GM21528 (cell line): ENCODE measurements around the gene MCUR1.
A peak's percentile ranks its signal among the peaks of the same experiment; 100 is the strongest.
"Not testable (repeated sequence)": the region's sequence is repeated elsewhere in the genome, so short reads cannot be mapped to it uniquely, and the experiment has no call there.

Experiments
- ATAC-seq: cut with Tn5 transposase; IDR thresholded peaks from one replicate; pipeline ENCODE4 v1.9.1; 2021; ENCODE audit warnings: mild to moderate bottlenecking, moderate library complexity; ENCODE audit not compliant: unreplicated experiment, low FRiP score

MCUR1 gene

GRCh38 chr6:13830803-13831202 lies 16.4 kb upstream of the MCUR1 start:
- ATAC-seq, result no peak

DNA sequence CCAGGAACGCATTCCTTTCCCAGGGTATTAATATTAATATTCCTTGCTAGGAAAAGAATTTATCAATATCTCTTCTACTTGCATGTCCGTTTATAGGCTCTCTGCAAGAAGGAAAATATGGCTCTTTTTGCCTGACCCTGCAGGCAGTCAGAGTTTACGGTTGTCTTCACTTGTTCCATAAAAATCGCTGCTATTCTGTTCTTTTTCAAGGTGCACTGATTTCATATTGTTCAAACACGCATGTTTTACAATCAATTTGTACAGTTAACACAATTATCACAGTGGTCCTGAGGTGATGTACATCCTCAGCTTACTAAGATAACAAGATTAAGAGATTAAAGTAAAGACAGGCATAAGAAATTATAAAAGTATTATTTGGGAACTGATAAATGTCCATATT lies 15.1 kb upstream of the MCUR1 start:
- ATAC-seq, result not testable (repeated sequence)

GRCh38 chr6:13828656-13829301 lies 14.4 kb upstream of the MCUR1 start:
- ATAC-seq, result not testable (repeated sequence)

- no peak for ATAC-seq
Observed at GRCh38 chr6:13827032-13827431, 12.7 kb upstream of the MCUR1 start.

- ATAC-seq, result no peak
Observed at GRCh38 chr6:13825871-13826270, 11.5 kb upstream of the MCUR1 start.

DNA sequence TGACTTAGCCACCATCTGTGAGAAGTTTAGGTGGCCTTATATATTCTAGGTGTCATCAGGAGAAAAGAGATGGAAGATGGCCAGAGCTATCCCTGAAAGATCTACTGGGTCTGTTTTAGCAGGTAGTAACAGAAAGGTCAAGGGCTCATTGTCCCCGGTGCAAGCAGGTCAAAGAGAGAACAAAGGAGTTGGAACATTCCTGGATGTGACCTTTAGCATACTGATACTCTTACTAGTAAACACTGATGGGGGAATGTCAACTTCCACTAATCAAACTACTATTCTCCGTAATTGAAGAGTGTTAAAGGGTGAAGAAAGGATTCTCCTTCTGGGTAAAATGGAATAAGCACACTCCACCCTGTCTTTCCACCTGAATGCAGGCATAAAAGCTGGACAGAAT lies 4.0 kb upstream of the MCUR1 start:
- ATAC-seq, result no peak

DNA sequence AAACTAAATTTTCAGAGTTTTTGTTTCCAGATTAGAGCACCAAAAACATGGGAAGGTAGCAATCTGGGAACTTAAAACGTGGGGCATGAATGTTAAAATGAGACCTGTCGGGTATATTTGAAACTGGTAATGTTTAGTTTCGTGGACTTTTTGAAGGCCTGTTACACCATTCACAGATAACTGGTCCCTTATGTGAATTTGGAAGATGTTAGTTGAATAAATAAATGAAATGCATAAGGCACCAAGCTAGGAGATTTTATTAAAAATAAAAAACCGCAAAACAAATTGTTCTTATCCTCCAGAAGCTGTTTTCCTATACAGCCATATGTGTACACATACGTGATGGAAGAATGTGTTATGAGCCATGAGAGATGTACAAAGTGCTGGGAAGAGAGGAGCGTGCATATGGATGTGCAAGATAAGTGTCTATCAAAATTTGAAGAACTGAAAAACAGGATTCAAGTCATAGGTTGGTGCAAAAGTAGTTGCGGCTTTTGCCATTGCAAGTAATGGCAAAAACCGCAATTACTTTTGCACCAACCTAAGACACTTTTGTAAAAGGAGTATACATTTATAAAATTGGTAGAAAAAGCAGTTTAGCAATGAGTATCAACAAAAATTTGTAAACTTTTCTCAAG lies 700 bp upstream of the MCUR1 start:
- no peak for ATAC-seq

DNA sequence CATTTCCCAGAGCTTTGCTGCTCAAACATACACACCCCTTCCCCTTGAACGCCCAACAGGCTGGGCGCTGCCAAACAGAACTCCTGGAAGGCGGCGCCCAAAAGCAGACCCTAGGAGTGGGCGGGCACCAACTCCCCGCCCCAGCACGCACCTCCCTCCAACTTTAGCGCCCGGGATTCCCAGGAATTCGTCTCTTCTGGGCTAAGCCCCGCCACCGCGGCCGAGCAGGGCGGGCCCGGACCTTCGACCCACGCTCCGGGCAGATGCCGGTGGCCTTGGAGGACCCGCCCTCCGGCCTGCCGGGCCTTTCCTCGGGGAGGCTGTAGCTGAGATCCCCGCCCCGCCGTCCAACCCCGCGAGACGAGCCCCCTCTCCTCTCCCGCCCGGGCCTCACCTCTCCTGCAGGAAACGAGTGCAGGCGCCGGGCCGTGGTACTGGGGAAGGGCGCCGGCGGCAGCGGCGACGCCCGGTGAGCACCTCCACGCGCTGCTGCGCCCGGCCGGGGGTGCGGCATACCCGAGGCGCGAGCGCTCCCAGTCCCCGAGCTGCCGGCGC lies 659 bp downstream of the MCUR1 start:
- ATAC-seq, result peak; percentile 54

DNA sequence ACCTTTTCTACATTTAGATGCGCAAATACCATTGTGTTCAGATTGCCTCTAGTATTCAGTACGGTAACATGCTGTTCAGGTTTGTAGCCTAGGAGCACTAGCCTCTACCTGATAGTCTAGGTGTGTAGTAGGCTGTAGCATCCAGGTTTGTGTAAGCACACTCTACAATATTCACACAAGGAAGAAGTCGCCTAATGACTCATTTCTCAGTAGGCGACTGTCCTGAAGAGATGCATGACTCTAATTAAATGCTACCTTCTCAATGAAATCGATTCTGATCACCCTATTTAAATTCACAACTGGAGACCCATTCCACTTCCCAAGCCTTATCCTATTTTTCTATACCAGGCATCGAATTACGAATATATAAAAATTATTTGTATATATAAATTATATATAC lies 1.3 kb downstream of the MCUR1 start:
- no peak for ATAC-seq

DNA sequence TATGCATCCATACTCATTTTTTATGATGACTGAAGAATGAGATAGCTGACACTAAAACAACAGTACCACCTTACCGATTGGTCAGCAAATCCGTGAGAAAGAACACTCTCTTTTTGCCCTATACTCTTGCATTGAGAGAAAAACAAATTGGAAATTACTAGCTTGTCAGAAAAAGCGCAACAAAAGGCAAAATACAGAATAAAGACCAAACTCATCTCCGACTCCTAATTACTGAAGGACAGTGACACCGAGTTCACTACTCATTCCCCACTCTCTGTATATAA lies 2.1 kb downstream of the MCUR1 start:
- ATAC-seq, result no peak

DNA sequence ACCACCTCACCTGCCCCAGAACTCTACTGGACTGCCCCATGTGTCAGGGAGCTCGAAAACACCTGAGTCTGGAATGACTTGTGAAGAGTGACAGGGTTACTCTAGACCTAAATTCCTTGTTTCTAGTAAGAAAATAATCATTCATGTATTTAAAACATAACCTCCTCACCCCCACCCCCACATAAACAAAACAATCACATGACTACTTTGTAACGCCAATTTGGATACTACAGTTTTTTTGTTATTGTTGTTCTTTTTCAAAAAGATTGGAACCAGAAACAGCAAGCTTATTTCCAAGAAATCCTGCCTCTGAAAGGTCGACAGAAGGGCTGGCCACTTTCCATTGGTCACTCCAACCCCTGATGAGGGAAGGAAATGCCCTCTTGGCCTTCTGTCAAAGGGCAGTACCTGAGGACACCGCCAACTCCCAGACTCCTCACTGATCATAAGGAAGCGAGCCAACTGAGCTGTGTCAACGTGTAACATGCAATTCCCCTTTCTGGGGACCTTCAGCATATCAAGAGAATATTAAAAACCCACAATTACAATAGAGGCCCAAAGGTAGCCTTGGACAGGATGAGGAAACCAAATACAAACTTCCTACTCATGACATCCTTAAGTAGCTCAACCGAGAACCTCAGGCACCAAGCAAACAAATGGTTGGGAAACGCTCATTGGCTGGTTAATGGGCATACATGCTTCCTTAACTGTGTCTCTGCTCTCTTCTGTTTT lies 2.6 kb downstream of the MCUR1 start:
- no peak for ATAC-seq

DNA sequence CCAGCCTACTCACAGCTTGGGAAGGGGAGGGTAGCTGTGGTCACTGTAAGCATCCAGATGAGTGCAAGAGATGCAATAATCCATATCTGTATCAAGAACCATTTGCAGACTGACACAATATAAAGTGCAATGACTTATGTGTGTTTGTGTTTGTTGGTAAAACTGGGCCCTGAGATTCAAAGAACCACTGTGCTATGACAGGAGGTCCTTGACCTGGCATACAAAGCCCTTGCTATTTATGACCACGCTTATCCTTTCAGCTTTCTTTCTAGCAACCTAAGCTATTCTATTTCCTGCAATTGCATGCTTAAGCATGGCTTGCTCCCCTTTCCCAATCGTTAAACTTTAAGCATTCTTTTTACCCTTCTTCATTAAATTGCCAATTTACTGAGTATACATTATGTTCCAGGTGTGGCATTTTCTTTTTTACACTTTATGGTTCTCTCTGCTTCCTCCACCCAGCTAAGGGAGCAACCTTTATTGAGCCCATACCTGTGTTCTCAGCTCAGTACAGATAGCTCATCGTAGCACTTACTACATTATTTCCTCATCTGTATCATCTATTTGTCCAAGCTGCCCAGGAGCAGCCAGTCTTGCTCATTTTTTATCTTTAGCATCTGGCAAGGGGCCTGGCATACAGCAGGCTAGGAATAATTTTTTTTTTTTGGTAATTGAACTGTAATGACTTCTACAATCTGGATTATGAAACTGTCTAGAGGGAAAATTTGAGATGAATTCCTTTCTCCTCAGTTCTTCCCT lies 3.5 kb downstream of the MCUR1 start:
- ATAC-seq, result no peak

DNA sequence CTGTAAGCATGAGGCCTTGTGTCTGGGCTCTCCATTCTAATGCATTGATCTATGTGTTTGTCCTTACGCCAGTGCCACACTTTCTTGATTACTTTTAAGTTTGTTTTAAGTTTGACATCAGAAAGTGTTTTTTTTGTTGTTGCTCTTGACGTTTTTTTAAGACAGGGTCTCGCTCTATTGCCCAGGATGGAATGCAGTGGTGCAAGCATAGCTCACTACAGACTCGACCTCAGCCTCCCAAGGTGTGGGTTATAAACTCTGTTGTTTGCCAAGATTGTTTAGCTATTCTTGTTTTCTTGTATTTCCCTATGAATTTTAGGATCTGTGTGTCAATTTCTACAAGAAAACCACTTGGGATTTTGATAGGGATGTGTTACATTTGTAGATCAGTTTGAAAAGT lies 5.6 kb downstream of the MCUR1 start:
- ATAC-seq, result no peak

DNA sequence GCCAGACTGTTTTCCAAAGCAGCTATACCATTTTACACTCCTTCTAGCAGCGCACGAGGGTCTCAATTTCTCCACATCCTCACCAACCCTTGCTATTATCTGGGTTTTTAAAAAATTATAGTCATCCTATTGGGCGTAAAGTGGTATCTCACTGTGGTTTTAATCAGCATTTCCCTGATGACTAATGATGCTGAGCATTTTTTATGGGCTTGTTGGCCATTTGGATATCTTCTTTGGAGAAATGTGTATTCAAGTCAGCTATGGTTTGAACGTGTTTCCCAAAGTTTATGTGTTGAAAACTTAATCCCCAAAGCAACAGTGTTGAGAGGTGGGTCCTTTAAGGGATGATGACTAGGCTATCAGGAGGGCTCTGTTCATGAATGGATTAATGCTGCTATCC lies 6.7 kb downstream of the MCUR1 start:
- ATAC-seq, result no peak

DNA sequence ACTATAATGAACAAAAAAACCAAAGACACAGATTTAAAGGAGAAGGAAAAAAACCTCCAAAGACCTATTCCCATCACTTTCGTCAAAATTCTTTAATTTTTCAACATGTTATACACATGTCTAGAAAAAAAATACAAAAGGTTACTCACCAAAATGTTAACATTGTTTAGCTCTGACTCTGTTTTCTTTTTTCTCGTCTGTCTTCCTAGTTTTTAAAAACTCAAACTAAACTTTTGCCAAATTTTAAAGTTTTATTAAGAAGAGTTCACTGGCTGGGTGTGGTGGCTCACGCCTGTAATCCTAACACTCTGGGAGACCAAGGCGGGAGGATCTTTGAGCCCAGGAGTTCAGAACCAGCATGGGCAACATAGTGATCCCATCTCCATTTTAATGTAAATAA lies 10.8 kb downstream of the MCUR1 start:
- no peak for ATAC-seq

GRCh38 chr6:13800615-13801014 lies 13.7 kb downstream of the MCUR1 start:
- ATAC-seq, result no peak

DNA sequence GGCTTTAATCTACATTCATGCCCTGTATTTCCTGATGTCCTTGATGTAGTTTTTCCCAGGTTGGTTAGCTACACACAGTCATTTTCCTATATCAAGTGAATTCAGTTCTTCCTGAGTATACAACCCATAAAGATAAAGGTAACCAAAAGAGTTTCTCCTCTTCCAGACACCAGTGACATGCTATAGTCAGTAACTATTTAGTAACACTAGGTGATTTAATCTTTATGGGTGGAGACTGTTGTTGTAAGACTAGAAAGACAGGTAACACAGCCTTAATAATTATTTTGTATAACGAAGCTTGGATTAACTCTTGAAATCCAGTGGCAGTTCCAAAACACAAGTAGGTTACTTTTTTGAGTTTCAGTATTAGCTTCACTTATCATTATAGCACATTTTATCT lies 17.6 kb downstream of the MCUR1 start:
- ATAC-seq, result no peak

- ATAC-seq, result peak; percentile 79
Observed at GRCh38 chr6:13795041-13795750, 19.2 kb downstream of the MCUR1 start.

- no peak for ATAC-seq
Observed at GRCh38 chr6:13794184-13794583, 20.2 kb downstream of the MCUR1 start.

DNA sequence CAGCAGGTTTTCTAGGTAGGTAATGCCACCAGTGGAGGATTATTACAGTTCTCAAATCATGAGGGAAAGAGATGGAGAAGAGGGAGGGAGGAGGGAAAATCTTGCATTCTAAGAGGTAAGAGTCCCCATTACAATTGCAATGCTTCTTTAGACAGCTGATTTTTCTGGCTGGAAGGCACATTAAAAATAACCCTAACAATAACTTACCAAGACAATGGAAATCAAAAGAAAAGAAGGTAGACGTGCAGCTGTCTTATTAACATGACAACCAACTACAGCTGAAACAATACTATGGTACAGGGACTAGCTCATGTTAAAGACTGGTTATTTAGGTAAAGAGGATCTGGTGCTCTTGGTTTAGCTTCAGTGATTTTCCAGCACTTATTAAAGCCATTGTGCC lies 24.6 kb downstream of the MCUR1 start:
- ATAC-seq, result no peak
